NB4 (cell line): Measurements from ENCODE around the gene GGCX.

Experiments used
- CTCF ChIP-seq: IDR thresholded peaks from one replicate; pipeline ENCODE4 v1.5.1; 2012; ENCODE audit warnings: low read depth, low read length
- MYC ChIP-seq: IDR thresholded peaks from 2 replicates; pipeline ENCODE4 v1.6.1; 2011; ENCODE audit warnings: low read depth, low read length

- TF ChIP-seq MYC (peak; percentile 32; the same call in 1 of the 2 replicates), CTCF (no peak)
Observed at GRCh38 chr2:85525567-85525966, 35.7 kb downstream of the GGCX start.
